GM12874 (cell line): ENCODE data around the gene VCL.

Experiments used
- CTCF ChIP-seq: IDR thresholded peaks from 2 replicates; pipeline ENCODE4 v1.5.1; 2011; ENCODE audit warnings: low read depth, mild to moderate bottlenecking, control low read depth, low read length, moderate library complexity; ENCODE audit not compliant: insufficient read depth

VCL gene

GRCh38 chr10:73997787-73998622 is at the start of gene VCL:
Gene VCL, plus strand, starts transcription at chr10:73998116. Its CDS starts 92 bp downstream, at chr10:73998208.
- TF ChIP-seq CTCF, result no peak

DNA sequence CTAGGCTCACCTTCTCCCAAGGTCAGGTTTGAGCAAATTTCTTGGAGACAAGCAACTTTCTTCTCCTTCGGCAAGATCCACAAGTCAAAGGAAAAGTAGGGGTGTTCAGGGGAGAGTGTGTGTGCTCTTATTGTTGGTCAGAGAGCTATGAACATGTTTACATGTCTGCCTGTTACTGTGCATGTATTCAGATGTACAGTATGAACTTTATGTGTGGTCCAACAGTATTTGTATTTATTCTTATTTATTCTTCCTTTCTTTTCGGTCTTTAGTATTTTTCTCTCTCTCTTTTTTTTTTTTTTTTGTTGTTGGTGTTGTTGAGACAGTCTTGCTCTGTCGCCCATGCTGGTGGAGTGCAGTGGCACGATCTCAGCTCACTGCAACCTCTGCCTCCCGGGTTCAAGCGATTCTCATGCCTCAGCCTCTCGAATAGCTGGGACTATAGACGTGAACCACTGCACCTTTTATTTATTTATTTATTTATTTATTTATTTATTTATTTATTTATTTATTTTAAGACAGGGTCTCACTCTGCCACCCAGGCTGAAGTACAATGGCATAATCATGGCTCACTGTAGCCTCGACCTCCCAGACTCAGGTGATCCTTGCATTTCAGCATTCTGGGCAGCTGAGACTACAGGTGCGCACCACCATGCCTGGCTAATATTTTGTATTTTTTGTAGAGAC is 48.8 kb upstream of the VCL start:
- no peak for TF ChIP-seq CTCF

GRCh38 chr10:73950155-73950948 is 47.6 kb upstream of the VCL start:
- TF ChIP-seq CTCF, result no peak

GRCh38 chr10:73953665-73954064 is 44.3 kb upstream of the VCL start:
- no peak for TF ChIP-seq CTCF

DNA sequence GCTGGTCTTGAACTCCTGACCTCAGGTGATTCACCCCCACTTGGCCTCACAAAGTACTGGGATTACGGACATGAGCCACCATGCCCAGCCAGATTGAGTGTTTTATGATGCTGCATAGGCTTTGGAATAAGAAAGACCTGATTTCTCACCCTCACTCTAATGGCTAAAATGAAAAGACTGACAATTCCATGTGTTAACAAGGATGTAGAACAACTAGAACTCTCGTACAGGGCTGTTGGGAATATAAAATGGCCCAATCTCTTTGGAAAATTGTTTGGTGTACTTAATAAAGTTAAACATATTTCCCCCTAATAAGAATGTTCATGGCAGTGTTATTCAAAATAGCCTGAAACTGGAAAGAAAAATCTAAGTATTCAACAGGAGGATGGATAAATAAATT is 43.2 kb upstream of the VCL start:
- TF ChIP-seq CTCF, result no peak

GRCh38 chr10:73955719-73956118 is 42.2 kb upstream of the VCL start:
- TF ChIP-seq CTCF, result no peak
